ENCODE results near the gene ARNT2.

DNA sequence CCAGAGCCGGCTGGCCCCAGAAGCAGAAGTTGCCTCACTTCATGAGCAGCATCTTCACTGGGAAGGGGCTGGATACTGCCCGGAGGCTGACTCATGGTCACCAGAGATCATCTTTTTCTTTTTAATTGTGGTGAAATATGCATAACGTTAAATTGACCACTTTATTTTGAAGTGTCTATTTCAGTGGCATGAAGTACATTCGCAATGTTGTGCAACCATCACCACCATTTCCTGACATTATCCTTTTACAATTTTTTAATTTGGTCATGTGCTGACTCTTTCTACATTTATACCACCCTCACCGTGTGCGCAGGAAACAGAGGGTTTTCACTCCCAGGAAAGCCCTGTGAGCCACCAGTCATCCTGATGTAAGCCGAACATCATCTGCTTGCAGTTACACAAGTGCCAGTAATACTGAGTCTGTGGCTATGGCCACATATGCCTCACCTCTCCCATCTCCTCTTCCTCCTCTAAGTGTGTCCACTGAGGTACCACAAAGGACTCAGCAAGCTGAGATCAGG is 239.3 kb downstream of the ARNT2 start:
- TF ChIP-seq POLR2A (IDR thresholded peaks at IDR 0.05) = no peak
- TF ChIP-seq, protein P1, sequence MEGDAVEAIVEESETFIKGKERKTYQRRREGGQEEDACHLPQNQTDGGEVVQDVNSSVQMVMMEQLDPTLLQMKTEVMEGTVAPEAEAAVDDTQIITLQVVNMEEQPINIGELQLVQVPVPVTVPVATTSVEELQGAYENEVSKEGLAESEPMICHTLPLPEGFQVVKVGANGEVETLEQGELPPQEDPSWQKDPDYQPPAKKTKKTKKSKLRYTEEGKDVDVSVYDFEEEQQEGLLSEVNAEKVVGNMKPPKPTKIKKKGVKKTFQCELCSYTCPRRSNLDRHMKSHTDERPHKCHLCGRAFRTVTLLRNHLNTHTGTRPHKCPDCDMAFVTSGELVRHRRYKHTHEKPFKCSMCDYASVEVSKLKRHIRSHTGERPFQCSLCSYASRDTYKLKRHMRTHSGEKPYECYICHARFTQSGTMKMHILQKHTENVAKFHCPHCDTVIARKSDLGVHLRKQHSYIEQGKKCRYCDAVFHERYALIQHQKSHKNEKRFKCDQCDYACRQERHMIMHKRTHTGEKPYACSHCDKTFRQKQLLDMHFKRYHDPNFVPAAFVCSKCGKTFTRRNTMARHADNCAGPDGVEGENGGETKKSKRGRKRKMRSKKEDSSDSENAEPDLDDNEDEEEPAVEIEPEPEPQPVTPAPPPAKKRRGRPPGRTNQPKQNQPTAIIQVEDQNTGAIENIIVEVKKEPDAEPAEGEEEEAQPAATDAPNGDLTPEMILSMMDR (IDR thresholded peaks at IDR 0.05) = no peak

Data from testis (tissue), 2 donors.